ENCODE results near the gene COL3A1. TPM values are rescaled to one million over a fixed set of nuclear protein-coding genes. Genes with fewer than 3 reads are reported as not detected.

COL3A1 gene
- total RNA-seq, 1 donor from 2014 or later, result 43.8 TPM

DNA sequence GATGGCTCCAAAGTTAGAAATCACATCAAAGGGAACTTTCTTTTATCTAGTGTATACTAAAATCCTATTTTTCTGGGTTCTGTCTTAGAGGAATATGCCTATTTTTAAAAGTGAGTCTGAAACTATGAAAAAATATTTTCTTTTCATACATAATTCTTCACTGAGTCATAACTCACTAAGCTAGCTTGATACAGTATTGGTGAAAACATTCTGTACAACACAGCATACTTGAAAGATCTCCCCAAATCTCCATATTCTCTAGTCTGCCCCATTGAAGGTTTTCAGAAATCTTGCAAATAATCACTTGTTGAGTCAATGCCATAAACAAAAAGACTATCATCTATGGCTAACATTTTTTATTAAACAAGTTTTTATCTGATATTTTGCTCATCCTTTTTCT, 44.5 kb downstream of the COL3A1 start:
- no peak for ATAC-seq

- ATAC-seq, result no peak
Measured at GRCh38 chr2:189020179-189020578, 46.0 kb downstream of the COL3A1 start.

GRCh38 chr2:189022053-189022481, 47.9 kb downstream of the COL3A1 start:
- ATAC-seq, result no peak

- no peak for ATAC-seq
Measured at GRCh38 chr2:189022492-189022891, 48.3 kb downstream of the COL3A1 start.

GRCh38 chr2:189024901-189025618, 50.9 kb downstream of the COL3A1 start:
- no peak for ATAC-seq

DNA sequence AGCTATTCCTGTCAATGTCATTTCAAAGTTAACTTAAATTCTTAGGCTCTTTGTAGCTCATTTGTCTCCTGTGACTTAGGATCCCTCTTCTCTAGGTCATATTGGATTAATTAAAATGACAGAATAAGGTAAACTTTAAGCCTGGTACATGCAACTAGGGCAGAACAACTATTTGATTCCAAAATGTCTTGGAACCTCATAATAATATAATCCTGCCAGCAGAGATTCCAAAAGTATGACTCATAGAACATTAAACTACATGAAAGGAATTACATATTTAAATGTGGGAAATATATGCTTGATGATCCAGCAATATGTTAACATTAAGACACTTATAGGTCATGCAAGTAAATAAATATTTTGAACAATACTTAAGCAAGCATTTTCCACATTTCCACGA, 63.3 kb downstream of the COL3A1 start:
- no peak for ATAC-seq

DNA sequence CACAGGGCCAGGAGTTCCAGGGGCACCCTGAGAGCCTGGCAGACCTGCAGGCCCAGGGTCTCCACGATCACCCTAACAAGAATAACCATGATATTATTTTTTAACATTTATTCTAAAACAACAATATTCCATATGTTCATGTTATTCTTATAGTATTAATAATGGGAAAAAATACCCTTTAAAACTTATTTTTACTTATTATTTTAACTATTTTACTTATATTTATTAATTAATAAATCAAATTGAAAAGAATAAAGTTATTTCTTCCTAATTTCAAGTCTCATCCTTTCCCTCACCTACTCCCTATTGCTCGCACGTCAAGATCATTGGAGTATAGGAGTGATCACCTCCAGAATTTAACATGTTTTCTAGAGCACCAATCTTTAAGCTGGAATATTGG, 71.7 kb downstream of the COL3A1 start:
- ATAC-seq, result no peak

DNA sequence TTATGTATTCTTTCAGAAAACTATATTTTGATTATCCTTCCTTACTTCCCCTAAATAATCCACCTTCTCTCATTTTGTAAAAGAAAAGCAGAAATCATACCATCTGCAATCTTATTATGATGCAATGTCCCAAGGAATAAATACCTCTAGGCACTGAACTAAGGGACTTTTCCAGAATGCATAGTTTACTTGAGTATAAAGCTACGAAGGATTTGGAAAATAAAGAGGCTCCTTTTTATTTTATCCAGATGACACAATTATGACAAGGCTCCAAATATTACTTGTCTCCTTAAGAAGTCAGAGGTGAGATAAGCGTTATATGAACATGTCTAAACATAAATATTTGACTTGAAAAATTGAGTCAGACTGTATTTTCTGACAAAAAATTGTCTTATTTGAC, 72.1 kb downstream of the COL3A1 start:
- ATAC-seq, result no peak

- ATAC-seq, result no peak
Measured at GRCh38 chr2:189047171-189047888, 73.2 kb downstream of the COL3A1 start.

GRCh38 chr2:189048189-189048588, 74.0 kb downstream of the COL3A1 start:
- ATAC-seq, result no peak

DNA sequence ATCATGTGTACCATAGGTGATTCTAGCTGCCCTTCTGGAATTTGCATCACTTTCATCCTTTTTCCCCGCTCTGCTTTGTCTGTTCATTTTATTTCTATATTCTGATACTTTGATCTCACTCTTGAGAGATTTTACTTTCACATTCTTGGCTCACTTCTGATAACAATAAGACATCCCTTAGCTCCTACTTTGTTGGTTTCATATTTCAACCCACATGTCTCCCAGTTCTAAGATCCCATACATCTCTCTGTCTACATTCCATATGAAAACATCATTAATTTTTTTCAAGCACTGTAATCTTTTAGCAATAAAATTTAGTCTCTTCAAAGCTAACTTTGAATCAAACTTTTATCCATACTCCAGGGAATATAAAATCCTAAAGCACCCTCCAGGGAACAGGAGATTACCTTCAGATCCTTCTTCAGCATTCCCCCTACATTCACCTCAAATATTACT, 75.6 kb downstream of the COL3A1 start:
- ATAC-seq, result no peak

DNA sequence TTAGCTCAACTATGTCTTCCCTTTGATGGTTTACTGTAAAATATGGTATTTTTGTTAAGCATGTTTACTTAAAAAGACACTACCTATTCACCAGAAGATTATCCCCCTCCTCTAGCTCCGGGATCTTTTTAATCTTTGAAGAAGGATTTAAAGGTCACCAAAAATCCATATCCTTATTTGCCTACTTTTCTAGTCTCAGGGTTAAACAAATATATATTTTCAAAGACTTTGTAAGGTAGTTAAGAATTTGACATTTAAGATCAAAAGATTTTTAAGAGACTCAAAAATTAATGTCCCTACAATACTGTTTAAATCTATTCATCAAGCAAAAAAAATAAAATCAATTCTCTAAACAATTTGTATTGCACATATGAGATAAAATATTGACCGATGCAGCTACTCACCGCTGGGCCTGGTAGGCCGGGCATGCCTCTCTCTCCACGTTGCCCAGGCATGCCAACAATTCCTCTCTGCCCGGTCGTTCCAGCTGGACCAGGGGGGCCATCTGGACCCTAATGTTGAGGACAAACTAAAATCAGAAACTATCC, 76.1 kb downstream of the COL3A1 start:
- ATAC-seq, result no peak

DNA sequence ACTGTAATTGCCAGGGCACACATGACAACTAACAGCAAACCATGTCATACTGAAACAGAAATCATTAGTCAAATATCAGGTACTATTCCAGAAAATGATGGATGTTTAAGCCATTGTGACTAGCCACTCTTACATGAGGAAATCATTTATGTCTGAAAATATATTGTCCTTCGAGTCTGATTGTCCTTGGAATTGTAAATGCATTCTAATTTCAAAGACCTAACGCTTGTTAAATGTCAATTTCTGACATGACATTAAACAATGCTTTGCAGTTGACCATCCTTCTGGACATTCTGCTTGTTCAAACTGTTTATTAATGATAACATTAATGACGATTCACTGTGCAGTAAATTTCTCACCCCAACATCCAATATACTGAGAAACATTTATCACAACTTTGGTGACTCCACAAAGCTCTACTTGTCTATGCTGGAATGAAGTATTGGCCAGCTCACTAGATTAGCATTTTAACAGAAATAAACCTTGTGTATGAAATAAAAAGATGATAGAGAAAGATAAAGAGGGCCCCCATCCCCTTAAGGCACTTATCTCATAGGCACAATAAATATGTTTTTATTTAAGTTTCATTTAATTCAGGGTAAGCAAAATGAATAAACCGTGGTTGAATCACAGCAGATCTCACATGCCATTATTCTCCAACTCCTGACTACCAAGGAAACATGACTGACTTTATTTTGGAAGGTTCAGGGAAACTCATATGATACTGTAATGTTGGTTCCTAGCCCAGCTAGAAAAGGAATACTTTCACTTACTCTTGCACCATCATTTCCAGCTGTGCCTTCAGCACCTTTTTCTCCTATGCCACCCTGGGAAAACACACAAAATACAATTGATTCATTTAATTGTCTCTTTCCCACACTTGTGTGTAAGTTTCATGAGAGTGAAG, 82.3 kb downstream of the COL3A1 start:
- ATAC-seq, result no peak

- ATAC-seq, result no peak
Measured at GRCh38 chr2:189057316-189057715, 83.1 kb downstream of the COL3A1 start.

- no peak for ATAC-seq
Measured at GRCh38 chr2:189060096-189060642, 86.0 kb downstream of the COL3A1 start.

Other genes starting within 250 kb of the COL3A1 start
- 6.3 TPM for gene COL5A2, start 205.4 kb downstream of the COL3A1 start, total RNA-seq

Measured in esophagus mucosa (tissue), 1 donor.